Activated CD4-positive, alpha-beta T cell treated with anti-CD3 and anti-CD28 coated beads, Interleukin-2, Interleukin-6, amounts not matched to agents 100 ng/mL and 50 ng/mL, durations not matched to agents 16 hours and 8 hours (primary cell): Measurements from ENCODE around the gene TTC24.
"Not testable (repeated sequence)": the region's sequence is repeated elsewhere in the genome, so short reads cannot be mapped to it uniquely, and the experiment has no call there.

Experiments used
- DNase-seq: peaks from one replicate; pipeline ENCODE4 v3.0.0-alpha.2; 2020

Gene TTC24

GRCh38 chr1:156579472-156579871, at the start of gene TTC24:
Gene TTC24, plus strand, starts transcription at chr1:156579723. Its CDS starts 1,642 bp downstream, at chr1:156581365.
- no peak for DNase-seq

GRCh38 chr1:156530006-156530405, 49.5 kb upstream of the TTC24 start:
- DNase-seq = no peak

DNA sequence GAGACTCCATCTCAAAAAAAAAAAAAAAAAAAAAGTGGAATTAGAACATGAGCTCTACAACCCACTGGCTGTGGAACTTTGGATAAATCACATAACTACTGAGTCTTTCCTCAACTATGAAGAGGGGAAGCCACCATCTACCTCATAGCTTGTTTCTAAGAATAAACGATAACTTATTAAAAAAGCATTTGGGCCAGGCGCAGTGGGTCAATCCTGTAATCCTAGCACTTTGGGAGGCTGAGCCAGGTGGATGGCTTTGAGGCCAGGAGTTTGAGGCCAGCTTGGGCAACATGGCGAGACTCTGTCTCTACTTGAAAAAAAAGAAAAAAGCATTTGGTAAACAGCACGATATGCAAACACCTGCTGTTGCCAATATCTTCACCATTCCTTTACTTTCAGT, 47.1 kb upstream of the TTC24 start:
- DNase-seq = no peak

DNA sequence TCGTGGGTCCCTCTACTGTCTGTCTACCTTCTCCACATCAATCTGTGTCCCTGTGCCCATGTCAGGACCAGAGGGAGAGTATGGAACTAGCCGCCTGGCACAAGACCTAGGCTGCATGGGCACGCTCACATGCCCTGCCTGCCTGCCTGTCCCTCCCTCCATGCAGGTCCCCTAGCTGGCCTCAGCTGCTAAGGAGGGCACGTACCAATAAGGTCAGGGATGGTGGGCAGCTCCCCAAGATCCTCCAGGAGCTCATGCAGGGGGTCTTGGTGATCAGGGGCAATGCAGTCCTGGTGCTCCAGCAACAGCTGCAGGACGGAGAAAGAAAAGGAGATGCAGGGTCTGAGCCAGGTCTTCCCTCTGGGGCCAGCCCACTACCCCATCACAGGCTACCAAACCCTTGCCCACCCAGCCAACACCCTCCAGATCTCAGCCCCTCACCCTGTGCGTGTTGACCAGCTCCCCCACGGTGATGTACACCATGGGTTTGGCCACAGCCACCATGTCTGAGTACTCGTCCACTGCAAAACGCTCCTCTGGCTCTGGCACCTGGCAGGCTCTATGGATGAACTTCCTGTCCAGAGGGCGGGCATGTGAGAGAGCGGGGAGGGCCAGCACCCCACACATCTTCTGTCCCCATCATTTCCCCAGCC, 45.8 kb upstream of the TTC24 start:
- no peak for DNase-seq

DNA sequence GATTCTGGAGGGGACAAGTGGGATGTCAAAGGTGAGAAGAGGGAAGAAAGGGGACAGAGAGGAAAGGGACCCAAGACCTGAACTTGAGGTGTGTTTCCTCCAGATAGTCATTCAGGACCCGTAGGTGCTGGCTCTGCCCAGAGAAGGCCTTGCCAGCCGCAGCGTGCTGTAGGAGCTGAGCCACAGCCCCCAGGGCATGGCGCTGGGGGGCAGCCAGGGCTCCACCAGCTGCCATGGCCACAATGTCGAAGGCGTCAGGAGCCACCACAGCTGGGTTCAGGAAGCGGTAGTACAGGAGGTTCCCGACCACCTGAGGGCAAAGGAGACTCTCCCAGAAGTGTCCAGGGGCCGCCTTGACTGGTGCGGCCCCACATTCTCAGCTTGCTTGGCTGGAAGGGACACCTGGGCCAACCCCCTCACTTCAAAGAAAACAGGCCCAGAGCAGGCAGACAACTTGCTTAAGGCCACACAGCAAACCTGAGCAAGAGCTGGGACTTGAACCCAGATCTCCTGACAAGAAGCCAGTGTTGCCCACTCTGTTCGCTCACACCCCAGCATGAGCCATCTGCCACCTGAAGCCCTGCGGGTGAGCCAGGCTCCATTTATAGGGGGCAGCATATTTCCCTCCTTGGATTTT, 45.0 kb upstream of the TTC24 start:
- DNase-seq = no peak

DNA sequence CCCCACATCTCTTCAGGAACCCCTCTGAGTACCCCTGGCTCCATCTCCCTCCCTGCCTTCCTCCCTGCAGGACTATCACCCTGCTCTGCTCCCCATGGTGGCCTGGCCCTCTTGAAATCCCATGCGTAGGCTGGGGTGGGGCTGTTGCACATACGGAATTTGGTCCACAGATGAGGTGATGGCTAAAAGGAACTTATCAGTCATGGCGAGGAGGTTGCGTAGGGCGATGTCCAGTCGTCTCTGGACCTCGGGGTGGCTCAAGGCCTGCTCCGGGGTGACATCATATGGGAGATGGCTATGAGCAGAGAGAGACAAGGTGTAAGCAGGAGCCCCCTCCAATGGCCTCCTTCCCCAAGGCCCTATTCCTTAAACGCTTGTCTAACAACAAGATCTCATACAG, 42.5 kb upstream of the TTC24 start:
- DNase-seq = no peak

GRCh38 chr1:156538711-156539440, 40.6 kb upstream of the TTC24 start:
- no peak for DNase-seq

DNA sequence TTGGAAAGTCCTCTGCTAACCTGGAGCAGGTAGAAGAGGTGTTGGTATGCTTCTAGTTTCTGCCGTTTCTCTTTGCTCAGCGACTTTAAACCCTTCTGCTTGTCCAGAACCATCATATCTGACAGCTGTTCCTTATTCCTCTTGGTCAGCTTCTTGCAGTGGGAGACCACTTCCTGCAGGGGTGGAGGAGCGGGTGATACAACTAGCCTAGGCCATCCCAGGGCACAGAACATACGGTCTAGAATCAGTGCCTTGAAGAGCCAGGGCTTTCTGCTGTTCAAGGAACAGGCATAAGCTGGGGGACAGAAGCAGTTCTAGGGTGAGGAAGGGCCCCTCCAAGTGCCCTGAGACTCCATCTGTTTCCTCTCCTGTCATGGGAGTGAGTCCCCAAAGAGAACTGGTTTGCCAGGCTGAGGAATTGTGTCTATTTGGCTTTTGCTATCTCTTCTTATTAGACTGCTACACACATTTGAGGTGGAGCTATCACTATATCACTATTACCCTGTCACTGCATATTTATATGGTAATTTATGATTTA, 39.6 kb upstream of the TTC24 start:
- no peak for DNase-seq

DNA sequence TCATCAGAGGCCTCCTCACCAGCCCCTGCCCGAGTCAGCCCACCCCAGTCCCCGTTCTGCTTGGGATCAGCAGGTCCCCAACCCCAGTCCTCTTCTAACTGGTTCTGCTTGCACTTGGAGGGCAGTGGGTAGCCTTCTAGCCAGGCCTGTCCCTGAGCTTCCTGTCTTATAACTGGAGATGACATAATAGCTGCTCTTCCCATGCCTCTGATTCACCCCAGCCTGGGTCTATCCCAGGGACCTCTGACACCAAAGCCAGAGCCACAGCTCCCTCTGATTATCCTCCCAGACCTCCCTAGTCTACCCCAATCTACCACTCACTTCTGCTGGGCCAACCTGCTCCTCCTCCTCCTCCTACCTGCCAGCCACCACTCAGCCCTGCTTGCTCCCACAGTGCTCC, 38.6 kb upstream of the TTC24 start:
- no peak for DNase-seq

GRCh38 chr1:156543066-156543465, 36.5 kb upstream of the TTC24 start:
- DNase-seq = no peak

- no peak for DNase-seq
These were observed 34.9 kb upstream of the TTC24 start for GRCh38 chr1:156544592-156545102.

GRCh38 chr1:156546267-156546666, 33.3 kb upstream of the TTC24 start:
- DNase-seq = no peak

- no peak for DNase-seq
These were observed 32.1 kb upstream of the TTC24 start for GRCh38 chr1:156547434-156547833.

DNA sequence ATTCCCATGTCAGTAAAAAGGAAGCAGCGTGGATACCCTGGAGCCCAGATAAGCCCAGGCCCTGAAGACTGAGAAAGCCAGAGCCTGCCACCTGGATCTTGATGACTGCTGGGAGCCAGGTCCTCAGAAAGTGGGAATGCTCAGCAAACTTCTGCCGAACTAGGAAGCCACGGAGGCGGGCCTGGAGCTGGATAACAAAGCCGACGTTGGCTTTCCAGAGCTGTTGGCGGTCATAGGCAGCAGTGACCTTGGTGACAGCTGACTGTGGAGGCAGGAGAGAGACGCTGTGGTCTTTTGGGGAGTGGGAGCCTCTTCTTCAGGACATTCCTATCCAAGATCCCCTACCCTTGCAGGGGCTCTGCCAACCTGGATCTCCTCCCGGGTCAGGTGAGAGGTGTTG, 31.5 kb upstream of the TTC24 start:
- DNase-seq = no peak

GRCh38 chr1:156549390-156549789, 30.1 kb upstream of the TTC24 start:
- DNase-seq = no peak

- no peak for DNase-seq
These were observed 29.7 kb upstream of the TTC24 start for GRCh38 chr1:156549831-156550230.

GRCh38 chr1:156550346-156550745, 29.2 kb upstream of the TTC24 start:
- DNase-seq = no peak

GRCh38 chr1:156551066-156551643, 28.4 kb upstream of the TTC24 start:
- no peak for DNase-seq

DNA sequence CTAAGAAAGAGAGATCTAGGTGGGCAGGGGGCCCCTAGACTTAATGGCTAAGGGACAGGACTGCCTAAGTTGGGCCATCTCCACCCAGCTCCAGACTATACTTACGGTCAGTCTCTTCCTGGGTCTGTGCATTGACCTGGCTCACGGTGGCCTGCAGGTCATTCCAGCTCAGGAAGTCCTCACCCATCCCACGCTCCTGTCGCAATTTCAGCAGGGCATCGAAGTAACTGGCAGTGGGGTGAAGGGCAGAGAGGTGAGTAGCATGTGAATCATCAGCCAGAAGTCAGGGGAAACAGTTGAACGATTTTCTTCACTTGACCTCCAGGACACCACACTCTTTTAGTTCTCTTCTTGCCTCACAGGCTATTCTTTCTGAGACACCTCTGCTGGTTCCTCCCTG, 27.7 kb upstream of the TTC24 start:
- DNase-seq = no peak

GRCh38 chr1:156552518-156552917, 27.0 kb upstream of the TTC24 start:
- no peak for DNase-seq

- DNase-seq = not testable (repeated sequence)
These were observed 26.6 kb upstream of the TTC24 start for GRCh38 chr1:156552937-156553336.

DNA sequence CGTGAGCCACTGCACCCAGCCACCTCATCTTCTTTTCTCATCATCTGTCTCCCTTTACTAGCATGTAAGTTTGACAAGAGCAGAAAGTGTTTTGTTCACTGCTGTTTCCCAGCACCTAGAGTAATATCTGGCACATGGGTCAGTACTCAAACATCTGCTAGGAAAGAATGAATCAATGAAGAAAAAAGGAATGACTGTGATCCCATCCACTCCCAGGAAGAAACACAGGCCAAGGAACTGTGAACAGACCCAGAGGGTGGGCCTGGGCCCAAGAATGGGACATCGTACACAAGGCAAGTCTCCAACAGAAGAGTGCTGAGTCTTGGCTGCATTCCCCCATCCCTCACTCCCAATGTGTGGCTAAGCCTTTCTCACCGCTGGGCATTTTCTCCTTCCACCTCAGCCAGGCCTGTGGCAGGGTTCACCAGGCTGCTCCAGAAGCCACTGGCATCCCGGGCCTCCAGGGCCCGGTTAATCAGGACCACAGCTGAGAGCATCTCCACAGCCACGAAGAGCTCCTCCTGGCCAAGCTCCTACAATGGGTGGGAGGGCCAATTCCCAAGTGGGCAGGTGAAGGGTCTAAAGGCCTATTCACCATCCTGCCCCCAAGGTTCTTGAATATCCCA, 25.6 kb upstream of the TTC24 start:
- no peak for DNase-seq

- no peak for DNase-seq
These were observed 24.6 kb upstream of the TTC24 start for GRCh38 chr1:156554971-156555370.
